Activated CD4-positive, alpha-beta T cell treated with anti-CD3 and anti-CD28 coated beads for 48 hours (primary cell): Measurements from ENCODE around the gene SPATA13.
A peak's percentile ranks its signal among the peaks of the same experiment; 100 is the strongest.
"Not testable (repeated sequence)": the region's sequence is repeated elsewhere in the genome, so short reads cannot be mapped to it uniquely, and the experiment has no call there.

ENCODE experiments used
- DNase-seq: peaks from one replicate; pipeline ENCODE4 v3.0.0-alpha.2; 2020

SPATA13 gene

GRCh38 chr13:24160458-24161009 is at the start of gene SPATA13:
SPATA13 (plus strand) TSS chr13:24160720; CDS start chr13:24222930, 62,210 bp downstream.
- peak; percentile 95 for DNase-seq

GRCh38 chr13:24112791-24113190 is 47.7 kb upstream of the SPATA13 start:
- no peak for DNase-seq

GRCh38 chr13:24115671-24116070 is 44.8 kb upstream of the SPATA13 start:
- DNase-seq: no peak

DNA sequence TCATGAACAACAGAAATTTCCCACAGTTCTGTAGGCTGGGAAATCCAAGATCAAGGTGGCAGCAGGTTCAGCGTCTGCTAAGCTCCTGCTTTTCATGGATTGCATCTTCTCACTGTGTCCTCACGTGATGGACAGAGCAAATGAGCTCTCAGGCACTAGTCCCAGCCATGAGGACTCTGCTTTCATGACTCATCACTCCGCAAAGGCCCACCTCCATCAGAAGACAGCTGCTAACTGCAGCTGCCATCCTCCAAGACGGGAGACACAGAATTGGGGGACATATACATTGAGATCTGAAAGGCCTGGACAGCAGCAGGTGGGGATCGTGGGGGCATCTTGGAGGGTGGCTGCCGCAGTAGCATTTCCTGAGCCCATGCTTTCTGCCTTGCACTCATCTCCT is 44.4 kb upstream of the SPATA13 start:
- no peak for DNase-seq

DNA sequence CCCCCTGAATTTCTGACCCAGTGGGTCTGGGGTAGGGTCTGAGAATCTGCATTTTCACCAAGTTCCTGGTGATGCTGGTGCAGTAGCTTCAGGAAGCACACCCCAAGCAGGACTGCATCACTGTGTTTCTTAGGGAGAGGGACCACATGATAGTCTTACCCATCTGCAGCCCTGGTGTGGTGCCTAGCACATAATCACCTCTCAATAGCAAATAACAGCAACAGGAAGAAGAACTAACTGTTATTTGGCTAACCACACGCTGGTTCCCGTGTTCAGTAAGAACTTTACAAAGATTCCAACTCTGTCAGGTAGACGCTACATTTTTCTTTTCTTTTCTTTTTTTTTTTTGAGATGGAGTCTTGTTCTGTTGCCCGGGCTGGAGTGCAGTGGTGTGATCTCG is 41.9 kb upstream of the SPATA13 start:
- DNase-seq: no peak

GRCh38 chr13:24119626-24120508 is 40.7 kb upstream of the SPATA13 start:
- no peak for DNase-seq

DNA sequence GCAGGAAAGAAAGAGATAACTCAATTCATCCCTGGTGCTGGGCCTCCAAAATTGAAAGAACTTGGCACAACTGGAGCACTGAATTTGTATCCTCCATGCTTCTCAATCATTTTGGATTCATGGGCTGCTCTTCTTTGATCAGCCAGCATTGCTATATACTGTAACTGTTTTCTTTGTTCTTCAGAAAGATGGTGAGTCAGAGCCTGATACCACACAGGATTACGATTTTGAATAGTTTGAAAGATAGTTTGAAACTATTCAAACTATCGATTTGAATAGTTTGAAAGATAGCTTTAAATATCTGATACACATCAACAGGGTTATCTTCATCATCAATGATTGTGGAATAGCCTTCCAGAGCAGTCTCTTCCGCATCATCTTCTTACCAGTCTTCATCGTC is 38.5 kb upstream of the SPATA13 start:
- DNase-seq: not testable (repeated sequence)

GRCh38 chr13:24122569-24122968 is 38.0 kb upstream of the SPATA13 start:
- DNase-seq: no peak

GRCh38 chr13:24123761-24124160 is 36.8 kb upstream of the SPATA13 start:
- DNase-seq: no peak

GRCh38 chr13:24124789-24125476 is 35.6 kb upstream of the SPATA13 start:
- DNase-seq: no peak

DNA sequence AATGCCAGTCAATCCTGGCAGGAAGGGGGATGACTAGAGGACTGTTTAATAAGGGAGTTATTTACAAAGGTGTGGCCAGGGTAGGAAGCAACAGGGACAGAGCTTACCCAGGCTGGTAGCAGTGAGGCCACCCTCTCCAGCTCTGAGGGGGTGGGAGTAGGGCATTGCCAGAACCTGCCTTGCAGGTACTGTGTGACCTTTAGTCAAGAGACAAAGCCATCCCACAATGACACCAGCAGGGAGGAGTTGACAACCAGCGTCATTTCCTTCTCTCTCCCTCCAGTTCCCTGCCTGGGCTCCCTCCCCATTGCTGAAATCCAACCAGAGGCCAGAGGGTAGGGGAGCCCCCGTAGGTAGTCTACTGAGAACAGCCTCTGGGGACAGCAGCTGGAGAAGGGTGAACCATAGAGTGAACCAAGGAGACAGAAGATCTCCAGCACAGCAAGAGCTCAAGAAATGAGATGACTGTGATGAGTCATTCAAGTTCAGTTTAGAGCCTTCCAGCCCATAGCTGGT is 33.3 kb upstream of the SPATA13 start:
- DNase-seq: peak; percentile 42

DNA sequence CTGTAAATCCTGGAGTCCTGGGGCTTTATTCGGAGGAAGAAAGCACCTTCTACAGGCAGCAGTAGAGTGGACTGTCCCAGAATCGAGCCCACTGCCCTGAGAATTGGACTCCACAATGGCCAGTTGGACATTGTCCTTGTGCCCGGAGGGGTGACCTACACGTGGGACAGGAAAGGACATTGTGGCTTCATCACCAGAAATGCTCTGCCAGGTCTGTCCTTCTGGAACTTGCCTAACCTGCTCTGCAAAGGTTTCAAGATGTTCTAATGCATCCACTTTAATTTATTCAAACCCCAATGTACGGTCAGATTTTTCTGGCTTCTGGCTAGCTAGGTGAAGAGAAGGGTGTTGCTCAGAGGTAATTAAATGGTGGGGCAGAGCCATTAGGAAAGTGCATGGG is 32.4 kb upstream of the SPATA13 start:
- DNase-seq: no peak

DNA sequence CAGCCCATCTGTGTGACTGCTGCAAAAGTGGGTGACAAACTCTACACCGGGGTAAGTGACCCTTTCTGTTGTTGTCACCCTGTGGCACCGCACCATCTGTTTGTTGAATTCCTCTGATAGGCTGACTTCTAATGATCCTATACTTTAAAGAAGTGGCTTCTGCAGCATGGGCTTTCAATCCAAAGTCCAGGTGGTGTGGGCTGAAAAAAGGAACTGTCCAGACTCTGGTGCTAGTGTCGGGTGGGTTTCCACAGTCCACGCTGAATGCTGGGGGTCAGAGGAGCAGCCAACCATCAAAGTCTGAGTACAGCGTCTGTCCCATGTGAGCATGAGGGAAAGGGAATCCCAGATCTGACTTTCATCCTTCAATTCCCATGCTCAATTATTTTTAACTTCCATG is 31.6 kb upstream of the SPATA13 start:
- no peak for DNase-seq

DNA sequence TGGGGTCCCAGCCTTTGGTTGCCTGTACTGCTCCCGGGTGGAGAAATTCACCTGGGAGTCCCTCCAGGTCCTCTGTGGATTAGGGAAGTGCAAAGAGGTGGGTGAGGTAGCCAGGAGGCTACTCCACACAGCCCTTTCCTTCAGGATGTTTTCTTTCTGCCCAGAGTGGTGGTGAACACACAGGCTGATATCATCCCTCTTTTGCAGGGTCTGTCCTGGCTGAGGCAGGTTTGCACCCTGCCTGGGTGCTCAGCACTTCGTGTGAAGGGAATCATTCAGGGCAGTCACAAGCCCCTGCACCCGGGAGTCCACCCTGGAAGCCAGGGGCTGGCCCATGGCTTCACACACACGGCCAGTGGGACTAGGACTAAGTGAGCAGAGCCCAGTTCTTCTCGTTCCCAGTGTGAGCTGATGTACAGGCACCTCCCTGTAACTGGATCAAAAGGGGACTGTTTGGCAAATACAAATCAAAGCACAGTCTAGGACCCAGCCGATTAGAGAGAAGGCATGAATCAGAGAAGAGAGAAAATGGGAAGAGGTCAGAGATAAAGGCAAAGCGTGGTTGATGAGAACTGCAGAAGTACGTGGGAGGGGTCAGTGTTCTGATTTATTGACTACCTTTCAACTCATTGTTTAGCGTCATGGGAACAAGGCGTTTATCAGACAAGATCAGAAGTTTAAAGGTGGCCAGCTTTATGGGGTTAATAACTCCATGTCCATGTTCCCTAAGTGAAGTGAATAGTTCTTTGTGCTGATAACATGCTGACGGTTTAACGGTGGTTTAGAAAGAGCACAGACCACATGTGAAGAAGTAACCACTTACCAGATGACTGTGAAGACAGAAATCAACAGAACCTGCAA is 30.4 kb upstream of the SPATA13 start:
- no peak for DNase-seq

GRCh38 chr13:24131749-24132148 is 28.8 kb upstream of the SPATA13 start:
- DNase-seq: no peak

GRCh38 chr13:24133021-24133795 is 27.3 kb upstream of the SPATA13 start:
- DNase-seq: no peak

- no peak for DNase-seq
These were observed 26.3 kb upstream of the SPATA13 start for GRCh38 chr13:24134231-24134630.

- DNase-seq: no peak
These were observed 25.8 kb upstream of the SPATA13 start for GRCh38 chr13:24134757-24135156.

DNA sequence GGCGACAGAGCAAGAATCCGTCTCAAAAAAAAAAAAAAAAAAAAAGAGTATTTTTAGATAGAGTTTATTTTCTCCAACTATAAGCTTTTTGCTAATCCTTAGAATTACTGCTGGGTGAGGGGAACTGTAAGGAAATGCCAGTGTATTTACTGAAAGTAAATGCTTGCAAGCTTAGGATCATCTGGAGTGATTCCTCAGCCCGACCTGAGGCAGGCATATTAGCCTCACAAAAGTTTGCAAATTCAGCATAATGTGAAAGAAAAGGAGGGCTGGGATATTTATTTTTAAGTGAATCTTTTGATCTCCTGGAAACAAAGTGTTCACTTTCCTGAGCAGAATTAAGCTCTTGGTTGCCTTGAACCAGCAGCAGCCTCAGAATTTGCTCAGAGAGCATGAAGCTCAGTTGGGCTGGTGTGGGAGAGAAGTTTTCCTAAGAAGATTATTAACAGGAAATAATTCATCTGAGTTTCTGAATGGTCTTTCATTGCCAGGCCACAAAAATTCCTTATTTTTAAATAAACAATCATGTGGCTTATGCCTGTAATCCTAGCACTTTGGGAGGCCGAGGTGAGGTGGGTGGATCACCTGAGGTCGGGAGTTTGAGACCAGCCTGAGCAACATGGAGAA is 24.7 kb upstream of the SPATA13 start:
- DNase-seq: no peak

DNA sequence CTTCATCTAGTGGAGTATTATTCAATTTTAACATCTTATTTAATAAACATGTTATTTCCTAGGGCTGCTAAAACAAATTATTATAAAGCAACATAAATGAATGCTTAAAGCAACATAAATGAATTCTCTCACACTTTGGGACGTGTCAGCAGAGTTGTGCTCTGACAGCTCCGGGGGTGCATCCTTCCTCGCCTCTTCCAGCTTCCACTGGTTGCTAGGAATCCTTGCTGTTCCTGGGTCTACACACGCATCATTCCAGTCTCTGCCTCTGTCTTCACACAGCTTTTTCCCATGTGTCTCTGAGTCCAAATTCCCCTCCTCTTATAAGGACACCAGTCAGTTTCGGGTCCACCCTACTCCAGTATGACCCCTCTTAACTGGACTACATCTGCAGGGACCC is 21.6 kb upstream of the SPATA13 start:
- no peak for DNase-seq

GRCh38 chr13:24141333-24141910 is 19.1 kb upstream of the SPATA13 start:
- no peak for DNase-seq
